ENCODE measurements around the gene EFNA5. TPM values are rescaled to one million over a fixed set of nuclear protein-coding genes. Genes with fewer than 3 reads are reported as not detected.
A peak's percentile ranks its signal among the peaks of the same experiment; 100 is the strongest.

Gene EFNA5
- polyA plus RNA-seq, 1 donor (not counting 4 experiments of a cell fraction or from before 2014, with no cell fraction given), result 4.8 TPM

DNA sequence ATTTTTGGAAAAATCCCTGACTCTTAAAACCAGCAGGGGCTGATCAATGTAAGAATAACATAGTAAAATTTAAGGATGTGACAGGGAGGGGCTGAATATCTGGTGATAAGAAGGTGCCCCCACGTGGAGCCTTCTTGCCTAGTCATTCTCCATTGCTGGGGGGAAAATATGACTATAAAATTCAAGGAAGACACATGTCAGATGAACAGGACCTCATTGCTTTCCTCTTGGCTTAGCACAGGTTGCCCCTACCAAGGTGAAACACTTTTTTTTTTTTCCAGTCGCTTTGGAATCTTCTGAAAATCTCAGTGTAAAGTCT is 310.9 kb downstream of the EFNA5 start:
- no peak overlapping the region for H2AFZ ChIP-seq (ENCODE audit: control insufficient read depth, low read length)
- DNase-seq (ENCODE audit: low read depth, low spot score), result no peak

DNA sequence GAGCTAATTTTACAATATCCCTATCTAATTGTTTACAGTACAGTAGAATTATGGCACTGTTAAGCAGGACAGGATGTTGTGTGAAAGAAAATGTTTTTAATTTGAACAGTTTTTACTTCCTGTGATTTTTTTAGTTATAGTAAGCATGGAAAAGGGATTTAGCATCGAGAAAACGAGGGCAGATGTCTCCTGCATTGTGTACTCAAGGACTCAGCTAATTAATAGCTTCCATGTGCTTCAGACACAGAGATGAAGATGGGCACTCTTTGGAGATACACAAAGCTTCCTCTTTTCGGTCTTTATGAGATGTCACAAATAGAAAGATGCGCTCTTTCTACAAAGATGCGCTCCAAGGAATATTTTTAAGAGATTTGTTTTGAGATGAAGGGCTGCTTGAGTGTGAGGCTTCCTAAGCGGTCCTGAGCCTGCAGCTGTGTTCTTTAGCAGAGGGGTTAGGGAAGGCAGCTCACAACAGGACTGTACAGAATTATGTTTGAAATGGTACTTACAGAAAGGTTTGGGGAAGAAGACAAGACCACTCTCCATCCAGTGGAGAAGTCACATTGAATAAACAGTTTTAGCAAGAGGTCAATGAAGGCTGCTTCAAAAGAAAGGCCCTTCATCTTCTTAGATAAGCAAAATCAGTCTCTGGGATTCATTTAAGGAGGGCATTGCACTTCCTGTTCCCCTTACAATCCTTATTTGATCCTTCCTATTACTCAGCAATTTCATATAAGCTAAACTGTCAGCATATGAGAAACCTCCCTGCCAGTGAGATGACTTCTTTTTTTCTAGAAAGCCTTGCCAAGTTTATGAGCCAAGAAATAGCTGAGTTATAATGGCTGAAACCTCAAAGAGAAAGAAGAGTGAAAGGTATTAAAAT is 311.5 kb downstream of the EFNA5 start:
- H3K4me3 ChIP-seq (ENCODE audit: control insufficient read depth in 2 of 3, extremely low read depth in 1 of 3, insufficient read depth in 2 of 3, low read depth in 1 of 3, low read length in 3 of 3), result no peak overlapping the region
- H3K27me3 ChIP-seq (ENCODE audit: control insufficient read depth, extremely low read depth, insufficient read depth, low read length), result no peaks in the 10 kb centered on the region
- no peaks in the 10 kb centered on the region for H3K9me3 ChIP-seq (ENCODE audit: control insufficient read depth, low read depth, low read length)
- no peaks in the 10 kb centered on the region for H4K20me1 ChIP-seq (ENCODE audit: control insufficient read depth, extremely low read depth, insufficient read depth, low read length)
- no peak overlapping the region for H2AFZ ChIP-seq (ENCODE audit: control insufficient read depth, low read length)
- H3K4me2 ChIP-seq (ENCODE audit: control insufficient read depth, extremely low read depth, insufficient read depth, low read depth, low read length), result no peak overlapping the region
- H3K79me2 ChIP-seq (ENCODE audit: control insufficient read depth, insufficient read depth, low read length), result no peaks in the 10 kb centered on the region
- no peak for DNase-seq (ENCODE audit: low read depth, low spot score)
- peak; percentile 29 for FAIRE-seq
- TF ChIP-seq CTCF (optimal IDR thresholded peaks at IDR 0.05 in 1 of 3, IDR thresholded peaks at IDR 0.05 in 1 of 3, conservative IDR thresholded peaks at IDR 0.05 in 1 of 3; ENCODE audit: extremely low read depth in 1 of 3, insufficient read depth in 2 of 3, low read length in 3 of 3) (no peak), EZH2 (IDR thresholded peaks at IDR 0.05; ENCODE audit: low read length) (no peak)
- no peaks in the 10 kb centered on the region for H3K9me1 ChIP-seq (ENCODE audit: control insufficient read depth, extremely low read depth, insufficient read depth, low read length)
- H3K27ac ChIP-seq (ENCODE audit: control insufficient read depth, insufficient read depth, low read length), result no peak overlapping the region
- dilution Hi-C loops (cut with MboI; ENCODE audit: extremely low pct_ligation_motif_present, low sequenced_read_pairs), result no loop called here
- H3K9ac ChIP-seq (ENCODE audit: control insufficient read depth, extremely low read depth, insufficient read depth, low read length), result no peak overlapping the region
- H3K36me3 ChIP-seq (ENCODE audit: control insufficient read depth in 2 of 2, extremely low read depth in 1 of 2, insufficient read depth in 2 of 2, low read length in 2 of 2), result no peaks in the 10 kb centered on the region
- peaks cover 2% of the 10 kb centered on the region for H3K4me1 ChIP-seq (ENCODE audit: control insufficient read depth, extremely low read depth, insufficient read depth, low read length)

More for the DNA sequence above, 310.9 kb downstream of the EFNA5 start:
- FAIRE-seq, result no peak
- Histone ChIP-seq H3K9me1 (ENCODE audit: control insufficient read depth, extremely low read depth, insufficient read depth, low read length) (no peaks in the 10 kb centered on the region), H3K4me3 (ENCODE audit: control insufficient read depth in 2 of 3, extremely low read depth in 1 of 3, insufficient read depth in 2 of 3, low read depth in 1 of 3, low read length in 3 of 3) (no peak overlapping the region), H3K27ac (ENCODE audit: control insufficient read depth, insufficient read depth, low read length) (no peak overlapping the region), H3K4me2 (ENCODE audit: control insufficient read depth, extremely low read depth, insufficient read depth, low read depth, low read length) (no peak overlapping the region), H4K20me1 (ENCODE audit: control insufficient read depth, extremely low read depth, insufficient read depth, low read length) (no peaks in the 10 kb centered on the region), H3K4me1 (ENCODE audit: control insufficient read depth, extremely low read depth, insufficient read depth, low read length) (peaks cover 2% of the 10 kb centered on the region), H3K9me3 (ENCODE audit: control insufficient read depth, low read depth, low read length) (no peaks in the 10 kb centered on the region), H3K79me2 (ENCODE audit: control insufficient read depth, insufficient read depth, low read length) (no peaks in the 10 kb centered on the region), H3K9ac (ENCODE audit: control insufficient read depth, extremely low read depth, insufficient read depth, low read length) (no peak overlapping the region), H3K27me3 (ENCODE audit: control insufficient read depth, extremely low read depth, insufficient read depth, low read length) (no peaks in the 10 kb centered on the region), H3K36me3 (ENCODE audit: control insufficient read depth in 2 of 2, extremely low read depth in 1 of 2, insufficient read depth in 2 of 2, low read length in 2 of 2) (no peaks in the 10 kb centered on the region)
- dilution Hi-C loops (cut with MboI; ENCODE audit: extremely low pct_ligation_motif_present, low sequenced_read_pairs), result no loop called here
- TF ChIP-seq EZH2 (IDR thresholded peaks at IDR 0.05; ENCODE audit: low read length), result no peak
- TF ChIP-seq CTCF (optimal IDR thresholded peaks at IDR 0.05 in 1 of 3, IDR thresholded peaks at IDR 0.05 in 1 of 3, conservative IDR thresholded peaks at IDR 0.05 in 1 of 3; ENCODE audit: extremely low read depth in 1 of 3, insufficient read depth in 2 of 3, low read length in 3 of 3), result peak in 1 of 3 experiments; percentile 36

All from keratinocyte (primary cell).